Prostate gland (tissue), 2 donors: ENCODE measurements around the gene FRMD4B.

Experiments used
- POLR2A ChIP-seq: fragments of 450-650 bp; IDR thresholded peaks from one replicate; pipeline ENCODE4 v1.6.1; 2016; ENCODE audit warnings: antibody characterized with exemption, mild to moderate bottlenecking
- TF ChIP-seq, protein P1 (sequence below), 4 experiments: fragments of 200-600 bp in 2 of 4; fragments of 450-650 bp in 2 of 4; sonication (generic) in 2 of 4; IDR thresholded peaks; 1 replicate in 3 of 4; 2 replicates in 1 of 4; pipeline ENCODE4 v1.5.1; 2016 to 2019; ENCODE audit warnings: antibody characterized with exemption in 4 of 4, mild to moderate bottlenecking in 2 of 4, moderate library complexity in 2 of 4

DNA sequence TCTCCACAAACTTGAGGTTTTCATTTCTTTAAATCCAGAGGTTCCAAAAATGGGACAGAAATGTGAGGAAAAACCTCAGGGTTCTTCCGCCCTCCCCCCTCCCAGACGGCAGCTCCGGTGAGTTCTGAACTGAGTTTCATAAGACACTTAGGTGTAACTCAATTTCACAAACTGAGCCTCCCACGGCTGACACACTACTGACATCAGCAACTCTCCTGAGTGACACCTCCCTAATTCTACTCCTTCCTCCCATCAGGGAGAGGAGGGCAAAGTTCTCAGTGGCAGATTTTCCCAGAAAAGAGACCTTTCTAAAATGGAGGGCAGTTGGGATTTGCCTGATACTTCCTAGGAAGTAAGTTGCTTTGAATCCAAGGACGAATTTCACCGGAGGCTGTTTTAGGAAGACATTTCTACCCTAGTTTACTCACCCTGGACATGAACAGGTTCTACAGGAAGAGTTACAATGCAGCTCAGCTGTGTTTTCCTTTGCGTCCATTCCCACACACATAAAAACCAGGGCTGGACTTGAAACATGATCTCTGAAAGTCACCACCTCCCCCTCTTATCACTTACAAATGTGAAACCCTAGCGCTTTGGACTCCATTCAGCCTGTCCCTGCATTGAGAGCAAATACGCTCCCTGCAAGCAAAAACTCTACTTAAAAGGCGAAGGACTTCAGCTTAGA, 185.4 kb downstream of the FRMD4B start:
- no peak for TF ChIP-seq POLR2A
- TF ChIP-seq, protein P1, sequence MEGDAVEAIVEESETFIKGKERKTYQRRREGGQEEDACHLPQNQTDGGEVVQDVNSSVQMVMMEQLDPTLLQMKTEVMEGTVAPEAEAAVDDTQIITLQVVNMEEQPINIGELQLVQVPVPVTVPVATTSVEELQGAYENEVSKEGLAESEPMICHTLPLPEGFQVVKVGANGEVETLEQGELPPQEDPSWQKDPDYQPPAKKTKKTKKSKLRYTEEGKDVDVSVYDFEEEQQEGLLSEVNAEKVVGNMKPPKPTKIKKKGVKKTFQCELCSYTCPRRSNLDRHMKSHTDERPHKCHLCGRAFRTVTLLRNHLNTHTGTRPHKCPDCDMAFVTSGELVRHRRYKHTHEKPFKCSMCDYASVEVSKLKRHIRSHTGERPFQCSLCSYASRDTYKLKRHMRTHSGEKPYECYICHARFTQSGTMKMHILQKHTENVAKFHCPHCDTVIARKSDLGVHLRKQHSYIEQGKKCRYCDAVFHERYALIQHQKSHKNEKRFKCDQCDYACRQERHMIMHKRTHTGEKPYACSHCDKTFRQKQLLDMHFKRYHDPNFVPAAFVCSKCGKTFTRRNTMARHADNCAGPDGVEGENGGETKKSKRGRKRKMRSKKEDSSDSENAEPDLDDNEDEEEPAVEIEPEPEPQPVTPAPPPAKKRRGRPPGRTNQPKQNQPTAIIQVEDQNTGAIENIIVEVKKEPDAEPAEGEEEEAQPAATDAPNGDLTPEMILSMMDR (IDR thresholded peaks at IDR 0.05) = no peak
